GM18858 (cell line): ENCODE measurements around the gene PCDHGA6.
A peak's percentile ranks its signal among the peaks of the same experiment; 100 is the strongest.
"Not testable (repeated sequence)": the region's sequence is repeated elsewhere in the genome, so short reads cannot be mapped to it uniquely, and the experiment has no call there.

Experiments used
- ATAC-seq: cut with Tn5 transposase; IDR thresholded peaks from one replicate; pipeline ENCODE4 v1.9.1; 2021; ENCODE audit not compliant: unreplicated experiment

Gene PCDHGA6

DNA sequence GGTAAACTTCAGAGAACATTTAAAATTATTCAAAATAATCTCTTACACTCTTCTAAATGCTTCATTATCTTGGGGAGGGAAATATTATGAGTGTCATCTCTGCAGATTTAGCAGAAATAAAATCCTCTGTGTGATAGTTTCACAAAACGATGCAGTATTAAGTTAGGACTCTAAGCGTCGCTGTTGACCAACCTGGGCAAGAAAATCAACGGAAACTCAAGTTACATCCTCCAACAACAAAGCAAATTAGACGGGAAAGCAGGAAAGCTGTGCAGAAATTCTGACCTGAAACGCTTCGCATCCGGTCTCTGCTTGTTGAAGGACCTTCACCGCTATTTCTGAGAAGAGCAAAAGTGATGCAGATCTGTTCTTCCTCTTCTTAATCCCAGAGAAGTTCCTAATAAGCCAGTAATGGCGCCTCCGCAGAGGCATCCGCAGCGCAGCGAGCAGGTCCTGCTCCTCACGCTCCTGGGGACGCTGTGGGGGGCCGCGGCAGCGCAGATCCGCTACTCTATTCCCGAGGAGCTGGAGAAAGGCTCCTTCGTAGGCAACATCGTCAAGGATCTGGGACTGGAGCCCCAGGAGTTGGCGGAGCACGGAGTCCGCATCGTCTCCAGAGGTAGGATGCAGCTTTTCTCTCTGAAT is at the start of gene PCDHGA6:
PCDHGA6 (plus strand) TSS at position 219 of the 645 bp plus-strand sequence; CDS start at position 412, 193 bp downstream.
- ATAC-seq, result no peak

DNA sequence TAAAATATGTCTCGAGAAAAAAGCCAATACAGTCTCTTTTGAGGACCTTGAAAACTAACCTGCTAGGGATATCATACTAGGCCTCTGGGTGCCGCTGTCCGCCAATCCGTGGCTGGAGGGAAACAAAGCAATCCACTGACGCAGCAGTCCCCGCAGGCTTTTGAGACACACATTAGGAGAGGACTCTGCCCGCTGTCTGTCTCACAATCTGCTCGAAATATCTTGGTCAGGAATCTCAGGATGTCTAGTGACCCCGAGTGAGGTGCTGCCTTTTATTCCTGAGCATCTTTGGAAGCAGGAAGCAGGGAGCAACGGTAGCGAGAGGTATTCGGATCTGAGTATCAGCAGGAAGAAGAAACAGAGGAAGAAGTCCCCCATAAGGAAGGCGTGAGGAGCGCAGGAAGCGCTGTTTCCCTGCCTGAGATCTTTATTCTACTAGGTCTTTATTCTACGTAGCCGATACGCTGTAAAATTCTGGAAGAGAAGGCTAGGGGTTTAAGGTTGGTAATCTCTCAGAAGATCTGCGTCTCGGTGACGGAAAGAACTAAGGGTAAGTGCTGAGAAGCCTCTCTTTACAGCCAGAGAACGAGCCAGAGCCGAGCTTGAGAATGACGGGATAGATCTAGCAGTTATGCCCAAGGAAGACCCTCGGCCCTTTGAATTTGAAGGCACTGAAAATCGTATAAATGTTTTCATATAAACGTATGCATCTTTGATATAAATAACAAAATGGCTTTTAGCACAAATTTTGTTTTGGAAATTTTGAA is 47.4 kb upstream of the PCDHGA6 start:
- ATAC-seq, result peak; percentile 66

DNA sequence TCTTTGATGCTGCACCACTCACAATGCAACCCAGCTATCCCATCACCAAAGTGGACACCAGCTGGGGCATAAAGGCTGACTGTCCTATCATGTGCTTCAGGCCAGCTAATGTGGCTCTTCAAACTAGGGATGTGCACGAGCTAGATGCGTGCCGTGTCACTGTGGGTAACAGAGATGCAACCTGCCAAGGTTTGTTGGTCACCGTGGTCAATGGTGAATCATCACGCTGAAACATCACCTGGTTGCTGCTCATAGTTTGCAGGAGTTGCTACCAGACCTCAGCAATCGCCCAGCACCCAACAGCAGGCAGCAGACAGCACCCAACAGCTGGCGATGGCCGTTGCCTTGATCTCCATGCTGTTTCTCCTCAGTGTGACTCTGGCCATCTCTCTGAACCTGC is 45.5 kb upstream of the PCDHGA6 start:
- ATAC-seq, result no peak

DNA sequence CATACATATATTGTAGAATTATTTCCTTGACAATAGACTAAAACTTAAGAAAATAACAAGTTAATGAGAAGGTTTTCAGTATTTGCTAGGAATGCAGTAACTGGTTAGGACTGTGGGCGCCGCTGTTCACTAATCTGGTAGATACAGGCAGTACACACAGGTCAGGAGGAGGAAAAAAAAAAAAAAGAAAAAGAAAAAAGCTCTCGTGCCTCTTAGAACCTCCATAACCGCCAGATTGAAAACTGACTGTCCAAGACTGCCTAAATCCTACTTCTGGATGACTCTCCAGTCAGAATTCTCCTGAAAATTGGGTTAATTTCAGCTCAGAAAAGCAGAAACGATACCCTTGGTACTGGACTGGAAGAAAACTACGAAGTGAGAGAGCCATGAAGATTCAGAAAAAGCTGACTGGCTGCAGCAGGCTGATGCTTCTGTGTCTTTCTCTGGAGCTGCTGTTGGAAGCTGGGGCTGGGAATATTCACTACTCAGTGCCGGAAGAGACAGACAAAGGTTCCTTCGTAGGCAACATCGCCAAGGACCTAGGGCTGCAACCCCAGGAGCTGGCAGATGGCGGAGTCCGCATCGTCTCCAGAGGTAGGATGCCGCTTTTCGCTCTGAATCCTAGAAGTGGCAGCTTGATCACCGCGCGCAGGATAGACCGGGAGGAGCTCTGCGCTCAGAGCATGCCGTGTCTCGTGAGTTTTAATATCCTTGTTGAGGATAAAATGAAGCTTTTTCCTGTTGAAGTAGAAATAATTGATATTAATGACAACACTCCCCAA is 43.2 kb upstream of the PCDHGA6 start, which contains the start of gene PCDHGA1:
PCDHGA1 (plus strand) TSS at position 216 of the 782 bp plus-strand sequence.
- no peak for ATAC-seq

DNA sequence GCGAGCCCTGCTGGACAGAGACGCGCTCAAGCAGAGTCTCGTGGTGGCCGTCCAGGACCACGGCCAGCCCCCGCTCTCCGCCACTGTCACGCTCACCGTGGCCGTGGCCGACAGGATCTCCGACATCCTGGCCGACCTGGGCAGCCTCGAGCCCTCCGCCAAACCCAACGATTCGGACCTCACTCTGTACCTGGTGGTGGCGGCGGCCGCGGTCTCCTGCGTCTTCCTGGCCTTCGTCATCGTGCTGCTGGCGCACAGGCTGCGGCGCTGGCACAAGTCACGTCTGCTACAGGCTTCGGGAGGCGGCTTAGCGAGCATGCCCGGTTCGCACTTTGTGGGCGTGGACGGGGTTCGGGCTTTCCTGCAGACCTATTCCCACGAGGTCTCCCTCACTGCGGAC is 41.1 kb upstream of the PCDHGA6 start:
- not testable (repeated sequence) for ATAC-seq

DNA sequence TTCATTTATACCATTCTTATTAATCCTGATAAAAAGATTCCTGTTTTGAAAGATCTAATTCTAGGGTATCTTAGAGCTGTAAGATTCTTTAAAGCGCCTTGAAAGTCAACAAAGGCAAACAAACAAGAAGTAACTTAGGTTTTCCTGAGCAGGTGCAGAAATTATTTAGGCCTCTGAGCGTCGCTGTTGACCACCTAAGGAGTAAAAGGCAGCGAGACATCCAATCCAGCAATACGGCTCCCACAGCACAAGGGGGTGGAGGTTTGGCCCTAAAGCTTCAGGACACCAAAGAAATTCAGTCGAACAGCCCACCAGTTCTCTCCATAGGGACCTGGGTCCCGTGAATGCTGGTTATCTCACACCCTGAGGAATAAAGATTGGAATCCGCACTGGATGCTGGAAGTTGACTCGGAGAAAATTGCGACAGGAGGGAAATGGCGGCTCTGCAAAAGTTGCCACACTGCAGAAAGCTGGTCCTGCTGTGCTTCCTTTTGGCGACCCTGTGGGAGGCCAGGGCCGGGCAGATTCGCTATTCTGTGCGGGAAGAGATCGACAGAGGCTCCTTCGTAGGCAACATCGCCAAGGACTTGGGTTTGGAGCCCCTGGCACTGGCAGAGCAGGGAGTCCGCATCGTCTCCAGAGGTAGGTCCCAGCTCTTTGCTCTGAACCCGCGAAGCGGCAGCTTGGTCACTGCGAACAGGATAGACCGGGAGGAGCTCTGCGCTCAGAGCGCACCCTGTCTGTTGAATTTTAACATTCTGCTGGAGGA is 35.0 kb upstream of the PCDHGA6 start, which contains the start of gene PCDHGA2:
PCDHGA2 (plus strand) TSS at position 223 of the 769 bp plus-strand sequence.
- ATAC-seq, result no peak

DNA sequence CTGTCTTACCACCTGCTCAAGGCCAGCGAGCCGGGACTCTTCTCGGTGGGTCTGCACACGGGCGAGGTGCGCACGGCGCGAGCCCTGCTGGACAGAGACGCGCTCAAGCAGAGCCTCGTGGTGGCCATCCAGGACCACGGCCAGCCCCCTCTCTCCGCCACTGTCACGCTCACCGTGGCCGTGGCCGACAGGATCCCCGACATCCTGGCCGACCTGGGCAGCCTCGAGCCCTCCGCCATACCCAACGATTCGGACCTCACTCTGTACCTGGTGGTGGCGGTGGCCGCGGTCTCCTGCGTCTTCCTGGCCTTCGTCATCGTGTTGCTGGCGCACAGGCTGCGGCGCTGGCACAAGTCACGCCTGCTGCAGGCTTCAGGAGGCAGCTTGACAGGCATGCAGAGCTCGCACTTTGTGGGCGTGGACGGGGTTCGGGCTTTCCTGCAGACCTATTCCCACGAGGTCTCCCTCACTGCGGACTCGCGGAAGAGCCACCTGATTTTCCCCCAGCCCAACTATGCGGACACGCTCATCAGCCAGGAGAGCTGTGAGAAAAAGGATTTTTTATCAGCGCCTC is 32.8 kb upstream of the PCDHGA6 start:
- not testable (repeated sequence) for ATAC-seq

DNA sequence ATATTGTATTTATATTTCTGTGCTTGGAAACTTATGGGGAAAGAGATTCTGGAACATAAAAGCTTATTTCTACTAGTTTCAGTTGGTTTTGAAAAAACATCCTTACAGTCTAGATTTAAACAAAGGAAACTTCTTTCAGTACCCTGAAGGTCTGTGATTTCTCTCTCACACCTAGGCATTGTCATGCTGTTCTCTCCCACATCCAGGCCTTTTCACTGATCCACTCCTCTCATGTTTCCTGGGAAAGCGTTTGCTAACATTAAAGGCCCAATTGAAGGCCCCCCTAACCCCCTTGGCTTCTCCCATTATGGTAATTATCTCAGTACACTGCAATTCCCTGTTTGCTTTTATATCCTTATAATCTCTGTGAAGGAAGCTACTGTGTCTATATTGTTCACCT is 30.9 kb upstream of the PCDHGA6 start:
- ATAC-seq, result no peak

DNA sequence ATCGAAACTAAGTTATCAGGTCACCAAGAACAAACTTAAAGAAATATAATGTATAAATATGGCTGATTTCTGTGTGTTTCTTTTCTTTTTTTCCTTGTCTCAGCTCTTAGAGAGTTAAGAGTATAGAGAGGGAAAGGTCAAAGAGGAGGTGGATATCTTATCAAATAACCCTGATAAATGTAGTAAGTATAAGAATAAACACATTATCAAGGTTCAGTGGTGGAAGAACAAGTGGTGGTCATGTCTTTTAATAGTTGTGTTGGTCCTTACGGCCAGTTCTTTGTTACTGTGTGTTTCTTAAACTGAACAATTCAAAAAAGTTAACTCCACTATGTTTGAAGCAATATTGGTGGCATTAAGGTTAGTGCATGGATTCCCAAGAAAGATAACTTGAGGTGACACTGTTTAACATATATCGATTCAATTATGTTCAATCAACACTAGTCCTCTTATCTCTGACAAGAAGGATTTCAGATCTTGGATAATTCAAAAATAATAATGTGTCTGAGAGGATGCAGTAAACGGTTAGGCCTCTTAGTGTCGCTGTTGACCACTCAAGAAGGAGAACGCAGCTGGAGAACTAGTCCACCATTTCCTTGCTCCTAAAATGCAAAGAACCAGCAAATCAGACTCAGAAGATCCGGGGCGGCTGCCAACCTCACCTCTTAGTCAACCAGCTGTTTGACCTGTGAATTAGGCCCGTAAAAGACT is 30.3 kb upstream of the PCDHGA6 start, which contains the start of gene PCDHGA3:
PCDHGA3 (plus strand) TSS at position 588 of the 711 bp plus-strand sequence. CDS start 205 bp downstream, outside the sequence.
- no peak for ATAC-seq

DNA sequence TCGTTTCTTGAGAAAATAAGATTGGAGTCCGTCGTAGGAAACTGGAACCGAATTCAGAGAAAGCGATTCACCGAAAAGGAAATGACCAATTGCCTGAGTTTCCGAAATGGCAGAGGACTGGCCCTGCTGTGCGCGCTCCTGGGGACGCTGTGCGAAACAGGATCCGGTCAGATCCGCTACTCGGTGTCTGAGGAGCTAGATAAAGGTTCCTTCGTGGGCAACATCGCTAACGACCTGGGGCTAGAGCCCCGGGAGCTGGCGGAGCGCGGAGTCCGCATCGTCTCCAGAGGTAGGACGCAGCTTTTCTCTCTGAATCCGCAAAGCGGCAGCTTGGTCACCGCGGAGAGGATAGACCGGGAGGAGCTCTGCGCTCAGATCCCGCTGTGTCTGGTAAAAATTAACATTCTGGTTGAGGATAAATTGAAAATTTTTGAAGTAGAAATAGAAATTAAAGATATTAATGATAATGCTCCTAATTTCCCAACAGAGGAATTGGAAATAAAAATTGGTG is 29.7 kb upstream of the PCDHGA6 start:
- ATAC-seq, result no peak

DNA sequence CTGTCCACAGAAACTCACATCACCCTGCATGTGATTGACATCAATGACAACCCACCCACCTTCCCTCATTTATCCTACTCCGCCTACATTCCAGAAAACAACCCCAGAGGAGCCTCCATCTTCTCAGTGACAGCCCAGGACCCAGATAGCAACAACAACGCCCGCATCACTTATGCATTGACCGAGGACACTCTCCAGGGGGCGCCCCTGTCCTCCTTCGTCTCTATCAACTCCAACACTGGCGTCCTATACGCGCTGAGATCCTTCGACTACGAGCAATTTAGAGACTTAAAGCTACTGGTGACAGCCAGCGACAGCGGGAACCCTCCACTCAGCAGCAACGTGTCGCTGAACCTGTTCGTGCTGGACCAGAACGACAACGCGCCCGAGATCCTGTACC is 28.4 kb upstream of the PCDHGA6 start:
- no peak for ATAC-seq

DNA sequence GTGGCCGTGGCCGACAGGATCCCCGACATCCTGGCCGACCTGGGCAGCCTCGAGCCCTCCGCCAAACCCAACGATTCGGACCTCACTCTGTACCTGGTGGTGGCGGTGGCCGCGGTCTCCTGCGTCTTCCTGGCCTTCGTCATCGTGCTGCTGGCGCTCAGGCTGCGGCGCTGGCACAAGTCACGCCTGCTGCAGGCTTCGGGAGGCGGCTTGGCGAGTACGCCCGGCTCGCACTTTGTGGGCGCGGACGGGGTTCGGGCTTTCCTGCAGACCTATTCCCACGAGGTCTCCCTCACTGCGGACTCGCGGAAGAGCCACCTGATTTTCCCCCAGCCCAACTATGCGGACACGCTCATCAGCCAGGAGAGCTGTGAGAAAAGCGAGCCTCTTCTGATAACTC is 27.7 kb upstream of the PCDHGA6 start:
- not testable (repeated sequence) for ATAC-seq

DNA sequence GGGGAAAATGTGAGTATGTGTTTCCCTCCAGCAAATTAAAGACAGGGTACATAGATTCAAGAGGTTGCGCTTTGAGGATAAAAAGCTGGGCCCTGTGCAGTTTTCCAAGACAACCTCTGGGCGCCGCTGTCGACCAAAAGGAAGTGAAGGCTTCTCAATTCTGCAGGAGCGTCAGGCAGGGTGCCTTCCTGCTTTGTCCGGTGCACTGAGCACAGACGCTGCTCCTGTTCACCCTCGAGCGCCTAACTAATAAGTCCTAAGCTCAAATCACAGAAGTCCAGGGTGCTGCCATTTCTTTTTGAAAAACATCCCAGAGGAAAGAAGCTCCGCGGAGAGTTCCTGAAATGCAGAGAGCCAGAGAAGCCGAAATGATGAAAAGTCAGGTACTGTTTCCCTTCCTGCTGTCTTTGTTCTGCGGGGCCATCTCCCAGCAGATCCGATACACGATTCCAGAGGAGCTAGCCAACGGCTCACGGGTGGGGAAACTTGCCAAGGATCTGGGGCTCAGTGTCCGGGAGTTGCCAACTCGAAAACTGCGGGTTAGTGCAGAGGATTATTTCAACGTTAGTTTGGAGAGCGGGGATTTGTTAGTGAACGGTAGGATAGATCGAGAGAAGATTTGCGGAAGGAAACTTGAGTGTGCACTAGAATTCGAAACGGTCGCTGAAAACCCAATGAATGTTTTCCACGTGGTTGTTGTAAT is 23.6 kb upstream of the PCDHGA6 start, which contains the start of gene PCDHGB1:
PCDHGB1 (plus strand) TSS at position 183 of the 703 bp plus-strand sequence; CDS start at position 345, 162 bp downstream.
- ATAC-seq, result no peak

DNA sequence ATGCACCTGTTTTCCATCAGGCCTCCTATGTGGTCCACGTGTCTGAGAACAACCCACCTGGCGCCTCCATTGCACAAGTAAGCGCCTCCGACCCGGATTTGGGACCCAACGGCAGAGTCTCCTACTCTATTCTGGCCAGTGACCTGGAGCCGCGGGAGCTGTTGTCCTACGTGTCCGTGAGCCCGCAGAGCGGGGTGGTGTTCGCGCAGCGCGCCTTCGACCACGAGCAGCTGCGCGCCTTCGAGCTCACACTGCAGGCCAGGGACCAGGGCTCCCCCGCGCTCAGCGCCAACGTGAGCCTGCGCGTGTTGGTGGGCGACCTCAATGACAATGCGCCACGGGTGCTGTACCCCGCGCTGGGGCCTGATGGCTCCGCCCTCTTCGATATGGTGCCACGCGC is 22.1 kb upstream of the PCDHGA6 start:
- no peak for ATAC-seq

DNA sequence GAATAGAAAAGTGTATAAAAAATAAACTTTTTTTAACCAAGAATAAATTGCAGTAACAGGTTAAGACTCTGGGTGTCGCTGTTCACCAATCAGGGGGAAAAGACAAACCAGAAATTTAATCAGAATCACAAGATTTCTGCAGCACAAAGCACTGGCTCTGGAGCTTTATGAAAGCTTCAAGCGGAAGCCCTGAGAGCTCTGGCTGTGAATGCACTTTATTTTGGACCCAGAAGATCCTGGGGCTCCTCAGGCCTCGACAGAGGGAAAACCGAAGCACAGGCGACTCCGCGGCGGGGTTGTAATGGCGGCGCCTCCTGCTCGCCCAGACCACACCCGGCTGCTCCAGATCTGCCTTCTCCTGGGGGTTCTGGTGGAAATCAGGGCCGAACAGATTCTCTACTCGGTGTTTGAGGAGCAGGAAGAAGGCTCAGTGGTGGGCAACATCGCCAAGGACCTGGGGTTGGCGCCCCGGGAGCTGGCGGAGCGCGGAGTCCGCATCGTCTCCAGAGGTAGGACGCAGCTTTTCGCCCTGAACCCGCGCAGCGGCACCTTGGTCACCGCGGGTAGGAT is 18.7 kb upstream of the PCDHGA6 start, which contains the start of gene PCDHGA4:
PCDHGA4 (plus strand) TSS at position 122 of the 570 bp plus-strand sequence; CDS start at position 209, 87 bp downstream.
- no peak for ATAC-seq

DNA sequence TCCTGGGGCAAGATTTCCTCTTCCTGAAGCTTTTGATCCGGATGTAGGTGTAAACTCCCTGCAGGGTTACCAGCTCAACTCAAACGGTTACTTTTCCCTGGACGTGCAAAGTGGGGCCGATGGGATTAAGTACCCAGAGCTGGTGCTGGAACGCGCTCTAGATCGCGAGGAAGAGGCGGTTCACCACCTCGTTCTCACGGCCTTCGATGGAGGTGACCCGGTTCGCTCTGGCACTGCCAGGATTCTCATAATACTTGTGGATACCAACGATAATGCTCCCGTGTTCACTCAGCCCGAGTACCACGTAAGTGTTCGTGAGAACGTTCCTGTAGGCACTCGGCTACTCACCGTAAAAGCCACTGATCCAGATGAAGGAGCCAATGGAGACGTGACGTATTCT is 18.1 kb upstream of the PCDHGA6 start:
- ATAC-seq, result no peak

DNA sequence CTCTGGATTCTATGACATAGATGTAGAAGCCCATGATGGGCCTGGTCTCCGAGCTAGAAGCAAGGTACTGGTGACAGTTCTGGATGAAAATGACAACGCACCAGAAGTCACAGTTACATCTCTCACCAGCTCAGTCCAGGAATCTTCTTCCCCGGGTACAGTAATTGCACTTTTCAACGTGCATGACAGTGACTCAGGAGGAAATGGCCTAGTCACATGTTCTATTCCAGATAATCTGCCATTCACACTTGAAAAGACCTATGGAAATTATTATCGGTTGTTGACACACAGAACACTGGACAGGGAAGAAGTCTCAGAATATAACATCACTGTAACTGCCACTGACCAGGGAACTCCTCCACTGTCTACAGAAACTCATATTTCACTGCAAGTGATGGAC is 17.6 kb upstream of the PCDHGA6 start:
- ATAC-seq, result no peak

DNA sequence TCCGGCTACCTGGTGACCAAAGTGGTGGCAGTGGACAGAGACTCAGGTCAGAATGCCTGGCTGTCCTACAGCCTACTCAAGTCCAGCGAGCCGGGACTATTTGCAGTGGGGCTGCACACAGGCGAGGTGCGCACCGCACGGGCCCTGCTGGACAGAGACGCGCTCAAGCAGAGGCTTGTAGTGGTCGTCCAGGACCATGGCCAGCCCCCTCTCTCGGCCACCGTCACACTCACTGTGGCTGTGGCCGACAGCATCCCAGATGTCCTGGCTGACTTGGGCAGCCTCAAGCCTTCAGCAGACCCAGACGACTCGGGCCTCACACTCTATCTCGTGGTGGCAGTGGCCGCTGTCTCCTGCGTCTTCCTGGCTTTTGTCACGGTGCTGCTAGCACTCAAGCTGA is 16.7 kb upstream of the PCDHGA6 start:
- no peak for ATAC-seq
